Panc1 (cell line): ENCODE measurements around the gene SLC4A1.

Experiments
- CTCF ChIP-seq: fragments of 450-650 bp; IDR thresholded peaks from 2 replicates; pipeline ENCODE4 v1.5.1; 2017; ENCODE audit warnings: mild to moderate bottlenecking
- POLR2AphosphoS5 ChIP-seq: IDR thresholded peaks from 2 replicates; pipeline ENCODE4 v1.6.1; 2012; ENCODE audit warnings: mild to moderate bottlenecking, low read depth, low read length, moderate library complexity
- REST ChIP-seq, 2 experiments: IDR thresholded peaks; 2 replicates each; pipeline ENCODE4 v1.6.1; 2011 to 2012; ENCODE audit warnings: low read depth in 2 of 2, control low read depth in 1 of 2, low read length in 1 of 2, mild to moderate bottlenecking in 1 of 2, moderate library complexity in 1 of 2; ENCODE audit not compliant: insufficient read depth in 1 of 2

GRCh38 chr17:44249501-44250246 is 18.3 kb downstream of the SLC4A1 start:
- TF ChIP-seq CTCF (no peak), POLR2AphosphoS5 (no peak), REST (IDR thresholded peaks at IDR 0.05; ENCODE audit: insufficient read depth in 1 of 2, low read depth in 2 of 2, low read length in 1 of 2) (no peak)
